ENCODE measurements around the gene SUPT20HL2. TPM values are rescaled to one million over a fixed set of nuclear protein-coding genes. Genes with fewer than 3 reads are reported as not detected.

SUPT20HL2 gene
- total RNA-seq, 4 donors from 2014 or later: not detected

DNA sequence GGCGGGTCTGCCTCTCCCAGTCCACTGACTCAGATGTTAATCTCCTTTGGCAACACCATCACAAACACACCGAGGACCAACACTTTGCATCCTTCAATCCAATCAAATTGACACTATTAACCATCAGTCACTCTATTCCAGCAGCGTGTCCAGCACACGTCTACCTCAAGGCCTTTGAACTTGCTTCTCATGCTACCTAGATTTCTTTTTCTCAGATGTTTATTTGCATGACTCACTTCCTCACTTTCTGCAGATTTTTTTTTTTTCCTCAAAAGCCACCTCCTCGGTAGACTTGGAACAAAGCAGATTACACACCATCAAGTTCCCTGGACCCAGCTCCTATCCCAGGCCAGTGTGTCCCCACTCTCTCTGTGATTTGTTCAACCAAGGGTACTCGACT, 49.5 kb downstream of the SUPT20HL2 start:
- H3K27ac ChIP-seq: no peak overlapping the region
- in situ Hi-C loops (cut with MboI; ENCODE audit: low pct_ligation_motif_present in 1 of 4, low pct_unique_long_range_greater_than_20kb in 1 of 4, low sequenced_read_pairs in 3 of 4): no loop called here
- H3K36me3 ChIP-seq: no peaks in the 10 kb centered on the region
- intact Hi-C loops (cut with DNase I; ENCODE audit: low total_unique reads): loop anchor here (10.0 kb wide), 1 partner anchor 240 kb away; no protein-coding TSS in a partner anchor
- H3K9me3 ChIP-seq: no peaks in the 10 kb centered on the region
- no peak for DNase-seq
- H3K4me3 ChIP-seq: no peak overlapping the region
- no peaks in the 10 kb centered on the region for H3K27me3 ChIP-seq
- WGBS, 2 donors (ENCODE audit: low coverage in 1 of 2): 75 to 85% methylated on average over 2 to 6 of the region's 6 CpGs
- TF ChIP-seq POLR2AphosphoS5 (IDR thresholded peaks at IDR 0.05): no peak
- TF ChIP-seq POLR2A (IDR thresholded peaks at IDR 0.05): no peak
- TF ChIP-seq EP300 (IDR thresholded peaks at IDR 0.05; ENCODE audit: low read depth): no peak
- TF ChIP-seq, protein P1, sequence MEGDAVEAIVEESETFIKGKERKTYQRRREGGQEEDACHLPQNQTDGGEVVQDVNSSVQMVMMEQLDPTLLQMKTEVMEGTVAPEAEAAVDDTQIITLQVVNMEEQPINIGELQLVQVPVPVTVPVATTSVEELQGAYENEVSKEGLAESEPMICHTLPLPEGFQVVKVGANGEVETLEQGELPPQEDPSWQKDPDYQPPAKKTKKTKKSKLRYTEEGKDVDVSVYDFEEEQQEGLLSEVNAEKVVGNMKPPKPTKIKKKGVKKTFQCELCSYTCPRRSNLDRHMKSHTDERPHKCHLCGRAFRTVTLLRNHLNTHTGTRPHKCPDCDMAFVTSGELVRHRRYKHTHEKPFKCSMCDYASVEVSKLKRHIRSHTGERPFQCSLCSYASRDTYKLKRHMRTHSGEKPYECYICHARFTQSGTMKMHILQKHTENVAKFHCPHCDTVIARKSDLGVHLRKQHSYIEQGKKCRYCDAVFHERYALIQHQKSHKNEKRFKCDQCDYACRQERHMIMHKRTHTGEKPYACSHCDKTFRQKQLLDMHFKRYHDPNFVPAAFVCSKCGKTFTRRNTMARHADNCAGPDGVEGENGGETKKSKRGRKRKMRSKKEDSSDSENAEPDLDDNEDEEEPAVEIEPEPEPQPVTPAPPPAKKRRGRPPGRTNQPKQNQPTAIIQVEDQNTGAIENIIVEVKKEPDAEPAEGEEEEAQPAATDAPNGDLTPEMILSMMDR (IDR thresholded peaks at IDR 0.05): no peak
- peaks cover 0 to 12% (median 3%) of the 10 kb centered on the region in 4 donors for H3K4me1 ChIP-seq

DNA sequence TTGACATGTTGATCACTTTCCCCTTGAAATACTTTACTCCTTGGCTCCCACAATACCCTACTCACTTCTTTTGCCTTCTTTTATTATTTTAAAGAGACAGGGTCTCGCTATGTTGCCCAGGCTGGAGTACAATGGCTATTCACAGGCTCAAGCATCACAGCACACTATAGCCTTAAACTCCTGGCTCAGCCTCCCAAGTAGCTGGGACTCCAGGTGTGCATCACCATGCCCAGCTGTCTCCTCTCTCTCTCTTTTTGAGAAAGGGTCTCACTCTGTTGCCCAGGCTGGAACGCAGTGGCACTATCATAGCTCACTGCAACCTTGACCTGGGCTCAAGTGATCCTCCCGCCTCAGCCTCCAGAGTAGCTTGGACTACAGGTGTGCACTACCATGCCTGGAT, 51.6 kb downstream of the SUPT20HL2 start:
- Histone ChIP-seq H3K36me3 (no peaks in the 10 kb centered on the region), H3K4me1 (peaks cover 0 to 12% (median 3%) of the 10 kb centered on the region in 4 donors), H3K4me3 (no peak overlapping the region), H3K27ac (no peak overlapping the region), H3K9me3 (no peaks in the 10 kb centered on the region), H3K27me3 (no peaks in the 10 kb centered on the region)
- 88% methylated on average over 3 of the region's 3 CpGs; no CpG with 5 or more reads in 1 of the 2 donors for WGBS, 2 donors (ENCODE audit: low coverage in 1 of 2)
- intact Hi-C loops (cut with DNase I; ENCODE audit: low total_unique reads) (loop anchor here (10.0 kb wide), 1 partner anchor 242 kb away; no protein-coding TSS in a partner anchor), in situ Hi-C loops (cut with MboI; ENCODE audit: low pct_ligation_motif_present in 1 of 4, low pct_unique_long_range_greater_than_20kb in 1 of 4, low sequenced_read_pairs in 3 of 4) (no loop called here)
- no peak for DNase-seq
- TF ChIP-seq POLR2A (IDR thresholded peaks at IDR 0.05) (no peak), POLR2AphosphoS5 (IDR thresholded peaks at IDR 0.05) (no peak), EP300 (IDR thresholded peaks at IDR 0.05; ENCODE audit: low read depth) (no peak)
- TF ChIP-seq, protein P1 (IDR thresholded peaks at IDR 0.05): no peak

Other genes with a start within 250 kb of the SUPT20HL2 start
- gene ZFX, start 164.3 kb downstream of the SUPT20HL2 start, total RNA-seq: 10 to 100 TPM; 33.7 to 50.5 (median 47.4) TPM
- gene SUPT20HL1, start 46.6 kb upstream of the SUPT20HL2 start, total RNA-seq: under 1 TPM in 1 of 4 donors, not detected in 3; 0.14 TPM
- 10 to 100 TPM in 3 of 4 donors, 1 to 10 TPM in 1; 9.4 to 36.8 (median 27.0) TPM for gene PDK3, start 151.2 kb upstream of the SUPT20HL2 start, total RNA-seq

Data from transverse colon (tissue), 4 donors.